ENCODE measurements around the gene LPCAT4. TPM values are rescaled to one million over a fixed set of nuclear protein-coding genes. Genes with fewer than 3 reads are reported as not detected.

The LPCAT4 gene
- polyA plus RNA-seq, 1 of the 3 experiments (the other 2 are of a cell fraction), result 88.4 TPM

DNA sequence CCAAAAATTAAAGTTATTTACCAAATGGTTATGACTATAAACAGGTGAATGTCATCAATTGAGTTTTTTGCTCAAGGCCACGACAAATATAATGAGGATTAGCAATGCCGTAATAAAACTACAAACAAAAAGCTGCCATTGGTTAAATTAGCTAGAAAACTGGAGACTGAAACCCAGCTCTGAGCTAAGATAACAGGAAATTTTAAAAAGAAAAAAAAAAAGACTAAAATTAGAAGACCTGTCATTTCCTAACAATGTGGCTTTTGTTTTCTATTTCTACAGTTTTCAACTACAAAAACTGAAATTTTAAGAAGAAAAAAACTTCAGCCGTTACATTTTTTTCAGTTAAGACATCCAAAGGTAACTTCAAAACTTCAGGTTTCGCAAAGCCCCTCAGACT is 39.1 kb downstream of the LPCAT4 start:
- H3K27ac ChIP-seq (ENCODE audit: low read depth in 2 of 2, low read length in 1 of 2), result no peak overlapping the region
- POLR2A ChIA-PET, result interaction anchor here (2.3 kb wide), 1 partner anchor 10 kb away, joined by 13 read pairs; the partner anchor contains the start of gene SLC12A6
- H3K36me3 ChIP-seq (replicated peaks in 1 of 2; ENCODE audit: control insufficient read depth in 1 of 2, insufficient read depth in 2 of 2, low read length in 1 of 2), result no peaks in the 10 kb centered on the region
- H3K9ac ChIP-seq, result no peak overlapping the region
- peaks cover 3% of the 10 kb centered on the region for H3F3A ChIP-seq (replicated peaks; ENCODE audit: insufficient read depth)
- H3K9me3 ChIP-seq, result no peaks in the 10 kb centered on the region
- H3K9me2 ChIP-seq, result no peaks in the 10 kb centered on the region
- no peaks in the 10 kb centered on the region for H4K20me1 ChIP-seq (ENCODE audit: insufficient read depth)
- 90% methylated on average over 4 of the region's 4 CpGs for WGBS (ENCODE audit: low lambda C conversion rate)
- no peak overlapping the region for H3K4me3 ChIP-seq (ENCODE audit: low read depth in 2 of 2, low read length in 1 of 2)
- H3K27me3 ChIP-seq (ENCODE audit: insufficient read depth), result no peaks in the 10 kb centered on the region
- no peak for DNase-seq
- TF ChIP-seq YY1 (IDR thresholded peaks at IDR 0.05; ENCODE audit: low read depth), result no peak
- no peak for TF ChIP-seq EP300 (IDR thresholded peaks at IDR 0.05; ENCODE audit: borderline replicate concordance in 1 of 2, low read depth in 1 of 2, low read length in 1 of 2)
- no peaks in the 10 kb centered on the region for H3K4me1 ChIP-seq (ENCODE audit: control insufficient read depth in 1 of 2, insufficient read depth in 2 of 2, low read depth in 1 of 2, low read length in 1 of 2)
- H3K4me2 ChIP-seq, result no peak overlapping the region
- no peak overlapping the region for H2AFZ ChIP-seq (ENCODE audit: low read depth)
- CTCF ChIA-PET, result interaction anchor here (0.6 to 1.9 kb wide), 5 partner anchors 9 to 1169 kb away, joined by 3 to 9 read pairs (median 4); partner anchors contain the start of genes KATNBL1, LPCAT4 and SLC12A6
- H3K79me2 ChIP-seq (ENCODE audit: insufficient read depth), result peaks cover 11% of the 10 kb centered on the region

GRCh38 chr15:34325368-34325767 is 41.6 kb downstream of the LPCAT4 start:
- Histone ChIP-seq H3K4me2 (no peak overlapping the region), H3K79me2 (ENCODE audit: insufficient read depth) (peaks cover 8% of the 10 kb centered on the region; the same call in 1 of the 2 replicates), H3K9me3 (no peaks in the 10 kb centered on the region), H3K4me3 (ENCODE audit: low read depth in 2 of 2, low read length in 1 of 2) (no peak overlapping the region), H3K27me3 (ENCODE audit: insufficient read depth) (no peaks in the 10 kb centered on the region), H3K36me3 (replicated peaks in 1 of 2; ENCODE audit: control insufficient read depth in 1 of 2, insufficient read depth in 2 of 2, low read length in 1 of 2) (no peaks in the 10 kb centered on the region), H3K4me1 (ENCODE audit: control insufficient read depth in 1 of 2, insufficient read depth in 2 of 2, low read depth in 1 of 2, low read length in 1 of 2) (no peaks in the 10 kb centered on the region), H4K20me1 (ENCODE audit: insufficient read depth) (no peaks in the 10 kb centered on the region), H3K9me2 (no peaks in the 10 kb centered on the region), H3K9ac (no peak overlapping the region), H2AFZ (ENCODE audit: low read depth) (no peak overlapping the region), H3K27ac (ENCODE audit: low read depth in 2 of 2, low read length in 1 of 2) (no peak overlapping the region), H3F3A (replicated peaks; ENCODE audit: insufficient read depth) (peaks cover 3% of the 10 kb centered on the region)
- ChIA-PET CTCF (no interaction called here), POLR2A (no interaction called here)
- TF ChIP-seq EZH2phosphoT487 (IDR thresholded peaks at IDR 0.05; ENCODE audit: borderline replicate concordance, low read depth) (no peak), TCF12 (IDR thresholded peaks at IDR 0.05) (no peak), YY1 (IDR thresholded peaks at IDR 0.05; ENCODE audit: low read depth) (no peak), USF2 (IDR thresholded peaks at IDR 0.05; ENCODE audit: borderline replicate concordance, low read depth, low read length) (no peak), MEF2A (IDR thresholded peaks at IDR 0.05; ENCODE audit: borderline replicate concordance, low read depth) (no peak), TAF1 (IDR thresholded peaks at IDR 0.05; ENCODE audit: borderline replicate concordance, low read depth, low read length) (no peak), CTCF (IDR thresholded peaks at IDR 0.05) (no peak), FOXM1 (IDR thresholded peaks at IDR 0.05; ENCODE audit: low read depth) (no peak), NFIC (IDR thresholded peaks at IDR 0.05; ENCODE audit: borderline replicate concordance) (no peak), POLR2AphosphoS5 (IDR thresholded peaks at IDR 0.05; ENCODE audit: low read depth, low read length) (no peak), SMC3 (IDR thresholded peaks at IDR 0.05; ENCODE audit: low read depth, low read length) (no peak)
- no peak for DNase-seq

Data from SK-N-SH (cell line).